ENCODE data around the gene WDR37. TPM values are rescaled to one million over a fixed set of nuclear protein-coding genes. Genes with fewer than 3 reads are reported as not detected.

WDR37 gene
- polyA plus RNA-seq, 1 of the 3 experiments (the other 2 are of a cell fraction), result 11.9 TPM

DNA sequence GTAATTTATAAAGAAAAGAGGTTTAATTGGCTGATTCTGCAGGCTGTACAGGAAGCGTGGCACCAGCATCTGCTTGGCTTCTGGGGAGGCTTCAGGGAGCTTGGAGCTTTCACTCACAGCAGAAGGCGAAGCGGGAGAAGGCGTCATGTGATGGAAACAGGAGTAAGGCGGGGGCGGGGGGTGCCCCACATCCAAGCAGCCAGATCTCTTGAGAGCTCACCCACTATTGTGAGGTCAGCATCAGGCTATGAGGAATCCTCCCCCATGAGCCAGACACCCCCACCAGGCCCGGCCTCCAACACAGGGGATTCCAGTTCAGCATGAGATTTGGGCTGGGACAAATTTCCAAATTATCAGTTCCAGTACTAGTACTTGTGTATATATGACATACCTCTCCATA, 46.2 kb downstream of the WDR37 start:
- no peaks in the 10 kb centered on the region for H4K20me1 ChIP-seq (ENCODE audit: insufficient read depth)
- ChIA-PET CTCF (interaction anchor here (0.6 kb wide), 1 partner anchor 191 kb away, joined by 3 read pairs; no protein-coding TSS in a partner anchor), POLR2A (no interaction called here)
- no peak overlapping the region for H3K9ac ChIP-seq
- H3K4me1 ChIP-seq (ENCODE audit: control insufficient read depth in 1 of 2, insufficient read depth in 2 of 2, low read depth in 1 of 2, low read length in 1 of 2), result peaks cover 0 to 31% of the 10 kb centered on the region in 2 experiments; a peak in 2 of 4 replicates
- TF ChIP-seq NFIC (IDR thresholded peaks at IDR 0.05; ENCODE audit: borderline replicate concordance) (no peak), POLR2AphosphoS5 (IDR thresholded peaks at IDR 0.05; ENCODE audit: low read depth, low read length) (no peak), RAD21 (IDR thresholded peaks at IDR 0.05; ENCODE audit: low read length) (no peak), RXRA (IDR thresholded peaks at IDR 0.05; ENCODE audit: borderline replicate concordance, low read depth) (no peak), FOSL2 (IDR thresholded peaks at IDR 0.05; ENCODE audit: borderline replicate concordance, low read depth) (no peak), EP300 (IDR thresholded peaks at IDR 0.05; ENCODE audit: borderline replicate concordance in 1 of 2, low read depth in 1 of 2, low read length in 1 of 2) (no peak), FOXM1 (IDR thresholded peaks at IDR 0.05; ENCODE audit: low read depth) (no peak), ELF1 (IDR thresholded peaks at IDR 0.05) (no peak)
- no peaks in the 10 kb centered on the region for H3K9me3 ChIP-seq
- no peaks in the 10 kb centered on the region for H3K79me2 ChIP-seq (ENCODE audit: insufficient read depth)
- H3F3A ChIP-seq (replicated peaks; ENCODE audit: insufficient read depth), result no peaks in the 10 kb centered on the region
- no peak for DNase-seq
- WGBS (ENCODE audit: low lambda C conversion rate), result 94% methylated on average over 6 of the region's 7 CpGs
- no peak overlapping the region for H3K4me2 ChIP-seq
- no peak overlapping the region for H2AFZ ChIP-seq (ENCODE audit: low read depth)
- H3K27ac ChIP-seq (ENCODE audit: low read depth in 2 of 2, low read length in 1 of 2), result no peak overlapping the region
- peaks cover 8 to 70% of the 10 kb centered on the region in 2 experiments for H3K36me3 ChIP-seq (replicated peaks in 1 of 2; ENCODE audit: control insufficient read depth in 1 of 2, insufficient read depth in 2 of 2, low read length in 1 of 2)
- no peaks in the 10 kb centered on the region for H3K9me2 ChIP-seq
- no peaks in the 10 kb centered on the region for H3K27me3 ChIP-seq (ENCODE audit: insufficient read depth)
- H3K4me3 ChIP-seq (ENCODE audit: low read depth in 2 of 2, low read length in 1 of 2), result no peak overlapping the region

- ChIA-PET POLR2A (no interaction called here), CTCF (interaction anchor here (1.1 kb wide), 1 partner anchor 15 kb away, joined by 3 read pairs; no protein-coding TSS in a partner anchor)
- Histone ChIP-seq H2AFZ (ENCODE audit: low read depth) (no peak overlapping the region), H3K27me3 (ENCODE audit: insufficient read depth) (no peaks in the 10 kb centered on the region), H4K20me1 (ENCODE audit: insufficient read depth) (no peaks in the 10 kb centered on the region), H3K36me3 (replicated peaks in 1 of 2; ENCODE audit: control insufficient read depth in 1 of 2, insufficient read depth in 2 of 2, low read length in 1 of 2) (peaks cover 11 to 70% of the 10 kb centered on the region in 2 experiments), H3K9me3 (no peaks in the 10 kb centered on the region), H3K79me2 (ENCODE audit: insufficient read depth) (no peaks in the 10 kb centered on the region), H3F3A (replicated peaks; ENCODE audit: insufficient read depth) (no peaks in the 10 kb centered on the region), H3K4me1 (ENCODE audit: control insufficient read depth in 1 of 2, insufficient read depth in 2 of 2, low read depth in 1 of 2, low read length in 1 of 2) (peaks cover 0 to 27% of the 10 kb centered on the region in 2 experiments; a peak in 2 of 4 replicates), H3K27ac (ENCODE audit: low read depth in 2 of 2, low read length in 1 of 2) (no peak overlapping the region), H3K4me2 (no peak overlapping the region), H3K9me2 (no peaks in the 10 kb centered on the region), H3K4me3 (ENCODE audit: low read depth in 2 of 2, low read length in 1 of 2) (no peak overlapping the region), H3K9ac (no peak overlapping the region)
- TF ChIP-seq EP300 (IDR thresholded peaks at IDR 0.05; ENCODE audit: borderline replicate concordance in 1 of 2, low read depth in 1 of 2, low read length in 1 of 2) (no peak), RFX5 (IDR thresholded peaks at IDR 0.05; ENCODE audit: low read length) (no peak), RXRA (IDR thresholded peaks at IDR 0.05; ENCODE audit: borderline replicate concordance, low read depth) (no peak), IRF3 (IDR thresholded peaks at IDR 0.05; ENCODE audit: low read depth, low read length) (no peak), ELF1 (IDR thresholded peaks at IDR 0.05) (no peak), NFIC (IDR thresholded peaks at IDR 0.05; ENCODE audit: borderline replicate concordance) (no peak), SMC3 (IDR thresholded peaks at IDR 0.05; ENCODE audit: low read depth, low read length) (no peak), MAX (IDR thresholded peaks at IDR 0.05; ENCODE audit: low read depth) (no peak), GABPA (IDR thresholded peaks at IDR 0.05; ENCODE audit: low read depth) (no peak), TCF12 (IDR thresholded peaks at IDR 0.05) (no peak), REST (IDR thresholded peaks at IDR 0.05; ENCODE audit: low read depth, low read length) (no peak)
- no peak for DNase-seq
- WGBS (ENCODE audit: low lambda C conversion rate), result 92% methylated on average over 2 of the region's 2 CpGs
These were observed 46.6 kb downstream of the WDR37 start for GRCh38 chr10:1102831-1103230.
